ENCODE measurements around the gene JUNB. TPM values are rescaled to one million over a fixed set of nuclear protein-coding genes. Genes with fewer than 3 reads are reported as not detected.
A peak's percentile ranks its signal among the peaks of the same experiment; 100 is the strongest.

Gene JUNB
- total RNA-seq, 1 experiment from 2014 or later: 125 TPM

- Histone ChIP-seq H3K4me3 (no peak overlapping the region), H3K9me3 (no peaks in the 10 kb centered on the region; the same call in 1 of the 2 replicates), H3K36me3 (peaks cover 41% of the 10 kb centered on the region), H3K27me3 (no peaks in the 10 kb centered on the region)
- no peak for DNase-seq
Observed at GRCh38 chr19:12767666-12768065, 23.6 kb upstream of the JUNB start.

DNA sequence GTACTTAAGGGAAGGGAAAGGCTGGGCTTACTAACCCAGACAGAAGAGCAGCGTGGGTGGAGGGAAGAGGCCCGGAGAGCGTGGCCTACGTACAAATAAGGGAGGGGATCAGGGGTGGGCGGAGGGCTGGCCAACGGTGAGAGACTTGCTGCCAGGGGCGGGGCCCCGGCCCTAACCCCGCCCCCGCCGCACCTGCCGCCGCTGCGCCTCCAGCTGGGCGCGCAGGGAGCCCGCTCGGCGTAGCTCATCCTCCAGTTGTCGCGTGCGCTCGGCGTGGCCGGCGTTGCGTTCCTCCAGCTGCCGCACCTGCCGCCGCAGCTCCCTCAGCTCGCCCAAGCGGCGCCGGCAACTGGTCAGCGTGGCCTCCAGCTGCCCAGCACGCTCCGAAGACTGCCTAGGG, 21.6 kb upstream of the JUNB start:
- peaks cover 37% of the 10 kb centered on the region for H3K36me3 ChIP-seq

GRCh38 chr19:12770922-12771321, 20.4 kb upstream of the JUNB start:
- Histone ChIP-seq H3K9me3 (no peaks in the 10 kb centered on the region), H3K4me3 (no peak overlapping the region), H3K36me3 (peaks cover 26% of the 10 kb centered on the region), H3K27me3 (no peaks in the 10 kb centered on the region)
- DNase-seq: no peak

More for the DNA sequence above, 21.6 kb upstream of the JUNB start:
- H3K4me3 ChIP-seq: no peak overlapping the region
- no peaks in the 10 kb centered on the region for H3K27me3 ChIP-seq
- H3K9me3 ChIP-seq: no peaks in the 10 kb centered on the region
- no peak for DNase-seq

- peaks cover 26% of the 10 kb centered on the region for H3K36me3 ChIP-seq
- DNase-seq: no peak
- H3K27me3 ChIP-seq: no peaks in the 10 kb centered on the region
- H3K4me3 ChIP-seq: no peak overlapping the region
- H3K9me3 ChIP-seq: no peaks in the 10 kb centered on the region
Observed at GRCh38 chr19:12772323-12772722, 19.0 kb upstream of the JUNB start.

- Histone ChIP-seq H3K4me3 (no peak overlapping the region), H3K9me3 (no peaks in the 10 kb centered on the region), H3K36me3 (peaks cover 23% of the 10 kb centered on the region), H3K27me3 (no peaks in the 10 kb centered on the region)
- peak; percentile 80 for DNase-seq
Observed at GRCh38 chr19:12773571-12773970, 17.7 kb upstream of the JUNB start.

DNA sequence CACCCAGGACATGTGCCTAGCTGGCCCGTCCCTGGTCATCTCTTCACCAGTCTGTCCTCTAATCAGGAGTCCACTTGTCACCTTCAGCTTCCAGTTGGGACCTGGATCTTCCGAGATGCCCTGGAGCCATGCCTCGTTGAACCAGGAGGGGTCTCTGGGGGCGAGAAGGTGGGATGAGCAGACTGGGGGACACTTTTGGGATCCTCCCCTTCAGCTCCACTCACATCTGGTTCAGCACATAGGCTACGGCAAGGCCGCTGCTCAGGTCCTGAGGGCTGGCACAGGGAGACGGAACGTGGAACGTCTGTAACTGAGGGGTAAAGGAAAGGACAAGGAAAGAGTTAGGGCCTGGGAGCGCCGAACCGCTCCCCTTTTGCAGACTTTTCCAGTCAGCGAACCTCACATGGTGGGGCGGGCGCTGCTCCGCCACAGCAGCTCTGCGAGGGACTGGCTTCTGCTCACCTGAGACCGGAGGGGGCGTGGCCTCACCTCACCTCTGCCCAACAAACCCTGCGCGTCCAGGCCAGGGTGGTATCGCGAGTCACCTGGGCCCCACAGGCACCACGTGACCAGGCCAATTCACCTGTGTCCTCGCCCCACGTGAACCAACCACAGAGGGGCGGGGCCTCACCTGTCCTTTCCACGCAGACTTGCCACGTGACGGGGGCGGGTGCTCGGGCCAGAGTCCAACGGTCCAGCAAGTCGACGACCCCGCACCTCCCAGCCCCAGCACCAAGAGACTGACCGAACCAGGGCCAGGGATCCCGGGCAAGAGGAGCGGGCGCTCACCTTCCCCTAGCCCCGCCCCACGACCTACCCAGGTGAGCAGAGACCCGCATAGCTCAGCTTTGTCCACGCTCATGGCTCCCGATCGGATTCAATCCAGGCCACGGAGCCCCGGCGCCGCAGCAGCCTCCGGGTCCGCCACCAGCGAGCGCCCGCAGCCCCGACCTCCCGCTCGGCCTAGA, 16.4 kb upstream of the JUNB start, which contains the start of gene HOOK2:
Gene HOOK2 (minus strand): TSS at position 965 of the 968 bp plus-strand sequence. CDS start 103 bp downstream, at position 862.
- Histone ChIP-seq H3K27me3 (no peaks in the 10 kb centered on the region), H3K36me3 (peaks cover 21% of the 10 kb centered on the region), H3K4me3 (peak within 1 kb of the TSS; percentile 63), H3K9me3 (no peaks in the 10 kb centered on the region)
- no peak for DNase-seq

GRCh38 chr19:12777217-12778016, 13.9 kb upstream of the JUNB start:
- H3K36me3 ChIP-seq: peaks cover 11% of the 10 kb centered on the region
- no peaks in the 10 kb centered on the region for H3K27me3 ChIP-seq
- DNase-seq: peak; percentile 93
- peak overlapping the region; percentile 54 for H3K4me3 ChIP-seq
- H3K9me3 ChIP-seq: no peaks in the 10 kb centered on the region

- H3K9me3 ChIP-seq: no peaks in the 10 kb centered on the region
- H3K36me3 ChIP-seq: peaks cover 11% of the 10 kb centered on the region
- H3K27me3 ChIP-seq: no peaks in the 10 kb centered on the region
- peak overlapping the region; percentile 54 for H3K4me3 ChIP-seq
- peak; percentile 94 for DNase-seq
Observed at GRCh38 chr19:12778017-12778904, 13.0 kb upstream of the JUNB start.

DNA sequence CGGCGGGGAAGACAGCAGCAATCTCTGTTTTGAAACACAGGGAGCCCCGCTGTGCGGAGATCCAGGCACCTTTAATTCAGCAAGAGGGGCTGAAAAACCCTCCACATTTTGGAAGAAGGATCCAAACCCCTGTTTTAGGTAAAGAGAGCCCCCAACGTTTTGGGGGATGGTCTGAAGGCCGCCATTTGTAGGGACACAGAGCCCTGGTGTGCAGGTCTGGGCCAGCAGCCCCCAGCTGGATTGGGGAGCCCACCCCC, 12.5 kb upstream of the JUNB start:
- Histone ChIP-seq H3K4me3 (peak overlapping the region; percentile 54), H3K27me3 (no peaks in the 10 kb centered on the region), H3K36me3 (peaks cover 8% of the 10 kb centered on the region), H3K9me3 (no peaks in the 10 kb centered on the region)
- DNase-seq: no peak

GRCh38 chr19:12779162-12779993, 11.9 kb upstream of the JUNB start:
- DNase-seq: peak; percentile 97
- no peaks in the 10 kb centered on the region for H3K9me3 ChIP-seq
- no peaks in the 10 kb centered on the region for H3K27me3 ChIP-seq
- H3K4me3 ChIP-seq: peak overlapping the region; percentile 54
- H3K36me3 ChIP-seq: peaks cover 3% of the 10 kb centered on the region

- Histone ChIP-seq H3K36me3 (no peaks in the 10 kb centered on the region), H3K4me3 (peak overlapping the region; percentile 42), H3K9me3 (no peaks in the 10 kb centered on the region), H3K27me3 (no peaks in the 10 kb centered on the region)
- no peak for DNase-seq
Observed at GRCh38 chr19:12782174-12782423, 9.2 kb upstream of the JUNB start.

GRCh38 chr19:12782424-12783290, 8.6 kb upstream of the JUNB start:
- DNase-seq: peak; percentile 93
- Histone ChIP-seq H3K4me3 (peak overlapping the region; percentile 42), H3K9me3 (no peaks in the 10 kb centered on the region), H3K36me3 (no peaks in the 10 kb centered on the region), H3K27me3 (no peaks in the 10 kb centered on the region)

GRCh38 chr19:12783291-12783848, 7.9 kb upstream of the JUNB start:
- Histone ChIP-seq H3K4me3 (no peak overlapping the region), H3K9me3 (no peaks in the 10 kb centered on the region), H3K36me3 (no peaks in the 10 kb centered on the region), H3K27me3 (no peaks in the 10 kb centered on the region)
- DNase-seq: peak; percentile 45

DNA sequence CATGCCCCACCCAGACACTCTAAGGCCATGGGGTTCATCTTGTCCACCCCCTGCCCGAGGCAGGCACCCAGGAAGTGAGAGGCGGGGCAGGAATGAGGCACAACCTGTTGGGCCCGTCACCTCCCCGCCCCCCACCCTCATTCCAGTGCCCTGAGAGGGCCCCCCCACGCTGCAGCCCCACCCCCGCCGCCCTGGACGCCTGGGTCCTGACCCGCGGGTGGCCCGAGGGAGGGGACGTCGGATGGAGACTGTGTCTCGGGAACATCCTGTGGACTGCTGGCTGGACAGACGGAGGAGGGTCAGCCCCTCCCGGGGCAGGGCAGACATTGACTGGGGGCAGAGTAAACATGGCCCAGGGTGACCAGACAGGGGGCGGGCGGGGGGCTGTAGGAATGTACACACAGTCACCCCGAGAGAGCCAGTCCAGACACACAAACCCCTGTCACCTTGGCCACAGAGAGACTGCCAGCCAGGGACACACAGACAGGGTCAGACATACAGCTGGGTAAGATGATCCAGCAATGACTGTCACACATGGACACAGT, 7.4 kb upstream of the JUNB start:
- Histone ChIP-seq H3K4me3 (no peak overlapping the region), H3K27me3 (no peaks in the 10 kb centered on the region), H3K9me3 (no peaks in the 10 kb centered on the region), H3K36me3 (no peaks in the 10 kb centered on the region)
- DNase-seq: peak; percentile 38

- H3K4me3 ChIP-seq: no peak overlapping the region
- H3K27me3 ChIP-seq: no peaks in the 10 kb centered on the region
- no peaks in the 10 kb centered on the region for H3K36me3 ChIP-seq
- H3K9me3 ChIP-seq: no peaks in the 10 kb centered on the region
- no peak for DNase-seq
Observed at GRCh38 chr19:12784394-12784870, 6.9 kb upstream of the JUNB start.

All from MG63 (cell line).